Omental fat pad (tissue), 4 donors: ENCODE results near the gene SLC43A1. TPM values are rescaled to one million over a fixed set of nuclear protein-coding genes. Genes with fewer than 3 reads are reported as not detected.
A peak's percentile ranks its signal among the peaks of the same experiment; 100 is the strongest.

Experiments used
- ATAC-seq: fragments of 150-250 bp; one replicate; pipeline ENCODE4 v1.9.1; 2016; ENCODE audit warnings: mild to moderate bottlenecking, moderate library complexity; ENCODE audit not compliant: low FRiP score
- DNase-seq: peaks from one replicate; pipeline ENCODE4 v3.0.0-alpha.2; 2019; ENCODE audit warnings: low spot score
- CTCF ChIP-seq, 3 donors: fragments of 450-650 bp; IDR thresholded peaks; one replicate each; pipeline ENCODE4 v1.5.1; 2016 to 2017; ENCODE audit warnings: antibody characterized with exemption in 3 of 3, mild to moderate bottlenecking in 3 of 3, moderate library complexity in 2 of 3
- total RNA-seq, 4 donors: library from RNA; depleted of rRNA; stranded (reverse); fragments of >200 nt; gene quantifications; one replicate each; pipeline ENCODE4 v1.1.0, GENCODE V29; 2016

Gene SLC43A1
- total RNA-seq, 4 donors from 2014 or later = 11.5 to 40.4 (median 16.5) TPM

- no peak for TF ChIP-seq CTCF (IDR thresholded peaks at IDR 0.05)
- ATAC-seq = peak; percentile 23
- DNase-seq = no peak
These were observed 1.5 kb downstream of the SLC43A1 start for GRCh38 chr11:57513911-57514537.

GRCh38 chr11:57513452-57513795, 2.1 kb downstream of the SLC43A1 start:
- no peak for TF ChIP-seq CTCF (IDR thresholded peaks at IDR 0.05)
- no peak for DNase-seq
- no peak for ATAC-seq

GRCh38 chr11:57512646-57513451, 2.7 kb downstream of the SLC43A1 start:
- ATAC-seq (no peak), DNase-seq (no peak)
- TF ChIP-seq CTCF (IDR thresholded peaks at IDR 0.05) = no peak

GRCh38 chr11:57511741-57512430, 3.6 kb downstream of the SLC43A1 start:
- ATAC-seq (no peak), DNase-seq (no peak)
- TF ChIP-seq CTCF (IDR thresholded peaks at IDR 0.05) = no peak

GRCh38 chr11:57508341-57509170, 6.9 kb downstream of the SLC43A1 start:
- TF ChIP-seq CTCF (IDR thresholded peaks at IDR 0.05) = no peak
- DNase-seq (no peak), ATAC-seq (no peak)

- no peak for ATAC-seq
- no peak for DNase-seq
- TF ChIP-seq CTCF (IDR thresholded peaks at IDR 0.05) = no peak
These were observed 9.0 kb downstream of the SLC43A1 start for GRCh38 chr11:57506522-57506921.
